A673 (cell line): Measurements from ENCODE around the gene GPT2. TPM values are rescaled to one million over a fixed set of nuclear protein-coding genes. Genes with fewer than 3 reads are reported as not detected.

Experiments
- BruUV-seq: library from RNA; stranded (reverse); fragments of 400-500 nt; replicated peaks from 2 replicates; lab custom pipeline; 2021; lab: Mats Ljungman, UMichigan
- CTCF ChIA-PET: fragments of 300-600 bp; sonication (Branson Sonifier 250); formaldehyde crosslinking; loops from one replicate; lab custom pipeline; 2022; ENCODE audit warnings: antibody characterized with exemption; lab: Charles Lee
- POLR2A ChIA-PET: fragments of 300-600 bp; sonication (Branson Sonifier 250); formaldehyde crosslinking; loops from one replicate; lab custom pipeline; 2022; ENCODE audit warnings: antibody characterized with exemption; ENCODE audit not compliant: low non-redundant PET; lab: Charles Lee
- DNase-seq: peaks from one replicate; pipeline ENCODE4 v3.0.0-alpha.2; 2015; ENCODE audit warnings: low spot score
- H3K27ac ChIP-seq: fragments of 200-600 bp; sonication (generic); 2 replicates; pipeline ENCODE4 v1.5.1; 2016; ENCODE audit warnings: mixed run types, low read depth, mild to moderate bottlenecking, mixed read lengths, antibody characterized with exemption, low read length; ENCODE audit not compliant: poor library complexity, severe bottlenecking
- H3K27me3 ChIP-seq: fragments of 200-600 bp; sonication (generic); replicated peaks from 2 replicates; pipeline ENCODE4 v1.6.1; 2017; ENCODE audit warnings: mixed run types, low read depth, mild to moderate bottlenecking, mixed read lengths, antibody characterized with exemption, low read length; ENCODE audit not compliant: insufficient read depth, poor library complexity
- H3K36me3 ChIP-seq: fragments of 200-600 bp; sonication (generic); 2 replicates; pipeline ENCODE4 v1.6.1; 2016; ENCODE audit warnings: mixed run types, mild to moderate bottlenecking, mixed read lengths, antibody characterized with exemption, low read length; ENCODE audit not compliant: insufficient read depth, poor library complexity, severe bottlenecking
- H3K4me1 ChIP-seq: fragments of 200-600 bp; sonication (generic); 2 replicates; pipeline ENCODE4 v1.6.1; 2017; ENCODE audit warnings: mixed run types, mild to moderate bottlenecking, mixed read lengths, antibody characterized with exemption, low read length; ENCODE audit not compliant: insufficient read depth, poor library complexity, severe bottlenecking
- H3K4me3 ChIP-seq: fragments of 200-600 bp; sonication (generic); 2 replicates; pipeline ENCODE4 v1.5.1; 2016; ENCODE audit warnings: low read depth, mixed run types, mild to moderate bottlenecking, mixed read lengths, low read length; ENCODE audit not compliant: poor library complexity, severe bottlenecking
- H3K9me3 ChIP-seq: fragments of 200-600 bp; sonication (generic); 2 replicates; pipeline ENCODE4 v1.6.1; 2016; ENCODE audit warnings: mixed run types, low read depth, mild to moderate bottlenecking, mixed read lengths, antibody characterized with exemption, low read length; ENCODE audit not compliant: poor library complexity, severe bottlenecking
- CTCF ChIP-seq: fragments of 300-800, 200-600 bp; sonication (generic); conservative IDR thresholded peaks from 2 replicates; pipeline ENCODE4 v1.5.1; 2017; ENCODE audit warnings: low read depth, mild to moderate bottlenecking, antibody characterized with exemption, low read length, moderate library complexity, mixed read lengths
- EZH2 ChIP-seq: fragments of 200-600 bp; sonication (generic); IDR thresholded peaks from 2 replicates; pipeline ENCODE4 v1.6.1; 2017; ENCODE audit warnings: borderline replicate concordance, low read depth, mild to moderate bottlenecking, mixed read lengths, antibody characterized with exemption, low read length; ENCODE audit not compliant: poor library complexity, severe bottlenecking
- intact Hi-C: fragments of 100-400 bp; cut with micrococcal nuclease; formaldehyde crosslinking; loops from one replicate; pipeline ENCODE4 v1.10.0; 2022; ENCODE audit not compliant: unreplicated experiment
- total RNA-seq: library from RNA; stranded (reverse); gene quantifications from 2 replicates; pipeline ENCODE4 v1.2.3, GENCODE V29; 2021

GPT2 gene
- total RNA-seq, 1 experiment from 2014 or later, result 38.8 TPM

- H3K9me3 ChIP-seq, result no peaks in the 10 kb centered on the region
These were observed 19.2 kb downstream of the GPT2 start for GRCh38 chr16:46903255-46903905.

GRCh38 chr16:46904471-46904870 lies 20.3 kb downstream of the GPT2 start:
- no peak overlapping the region for H3K27ac ChIP-seq
- intact Hi-C loops, result no loop called here
- TF ChIP-seq CTCF, result no peak
- no peak for TF ChIP-seq EZH2
- H3K4me1 ChIP-seq, result no peaks in the 10 kb centered on the region
- H3K36me3 ChIP-seq, result peaks cover 5% of the 10 kb centered on the region
- ChIA-PET CTCF (no interaction called here), POLR2A (no interaction called here)
- no peak for DNase-seq
- H3K27me3 ChIP-seq, result no peaks in the 10 kb centered on the region
- BruUV-seq, result no TSS peak
- no peaks in the 10 kb centered on the region for H3K9me3 ChIP-seq
- H3K4me3 ChIP-seq, result no peak overlapping the region

More at GRCh38 chr16:46903255-46903905, 19.2 kb downstream of the GPT2 start:
- no peak overlapping the region for H3K4me3 ChIP-seq
- no peak for DNase-seq
- ChIA-PET CTCF (no interaction called here), POLR2A (interaction anchor here (0.7 kb wide), 1 partner anchor 202 kb away, joined by 3 read pairs; no protein-coding TSS in a partner anchor)
- H3K36me3 ChIP-seq, result peaks cover 3% of the 10 kb centered on the region
- intact Hi-C loops, result no loop called here
- H3K27me3 ChIP-seq, result no peaks in the 10 kb centered on the region
- H3K27ac ChIP-seq, result no peak overlapping the region
- TF ChIP-seq EZH2 (no peak), CTCF (no peak)
- no peaks in the 10 kb centered on the region for H3K4me1 ChIP-seq
- BruUV-seq, result no TSS peak

- Histone ChIP-seq H3K9me3 (no peaks in the 10 kb centered on the region), H3K4me3 (no peak overlapping the region), H3K27ac (no peak overlapping the region), H3K27me3 (no peaks in the 10 kb centered on the region), H3K4me1 (no peaks in the 10 kb centered on the region), H3K36me3 (peaks cover 16% of the 10 kb centered on the region)
- no peak for TF ChIP-seq CTCF
- TF ChIP-seq EZH2, result no peak
- BruUV-seq, result no TSS peak
- ChIA-PET CTCF (interaction anchor here (0.9 kb wide), 1 partner anchor 52 kb away, joined by 4 read pairs; no protein-coding TSS in a partner anchor), POLR2A (no interaction called here)
- no peak for DNase-seq
- intact Hi-C loops, result no loop called here
These were observed 22.3 kb downstream of the GPT2 start for GRCh38 chr16:46906360-46907060.
